Stimulated activated CD8-positive, alpha-beta memory T cell treated with anti-CD3 and anti-CD28 coated beads, Interleukin-15, amount 100 ng/mL, for 24 hours (primary cell): ENCODE measurements around the gene TNFRSF8.
A peak's percentile ranks its signal among the peaks of the same experiment; 100 is the strongest.
"Not testable (repeated sequence)": the region's sequence is repeated elsewhere in the genome, so short reads cannot be mapped to it uniquely, and the experiment has no call there.

ENCODE experiments used
- DNase-seq: peaks from one replicate; pipeline ENCODE4 v3.0.0-alpha.2; 2020; ENCODE audit warnings: low read depth

TNFRSF8 gene

GRCh38 chr1:12063141-12064072 is at the start of gene TNFRSF8:
TSS of gene TNFRSF8 (plus strand) at chr1:12063303. CDS start at chr1:12063599, 296 bp downstream.
- DNase-seq = no peak

DNA sequence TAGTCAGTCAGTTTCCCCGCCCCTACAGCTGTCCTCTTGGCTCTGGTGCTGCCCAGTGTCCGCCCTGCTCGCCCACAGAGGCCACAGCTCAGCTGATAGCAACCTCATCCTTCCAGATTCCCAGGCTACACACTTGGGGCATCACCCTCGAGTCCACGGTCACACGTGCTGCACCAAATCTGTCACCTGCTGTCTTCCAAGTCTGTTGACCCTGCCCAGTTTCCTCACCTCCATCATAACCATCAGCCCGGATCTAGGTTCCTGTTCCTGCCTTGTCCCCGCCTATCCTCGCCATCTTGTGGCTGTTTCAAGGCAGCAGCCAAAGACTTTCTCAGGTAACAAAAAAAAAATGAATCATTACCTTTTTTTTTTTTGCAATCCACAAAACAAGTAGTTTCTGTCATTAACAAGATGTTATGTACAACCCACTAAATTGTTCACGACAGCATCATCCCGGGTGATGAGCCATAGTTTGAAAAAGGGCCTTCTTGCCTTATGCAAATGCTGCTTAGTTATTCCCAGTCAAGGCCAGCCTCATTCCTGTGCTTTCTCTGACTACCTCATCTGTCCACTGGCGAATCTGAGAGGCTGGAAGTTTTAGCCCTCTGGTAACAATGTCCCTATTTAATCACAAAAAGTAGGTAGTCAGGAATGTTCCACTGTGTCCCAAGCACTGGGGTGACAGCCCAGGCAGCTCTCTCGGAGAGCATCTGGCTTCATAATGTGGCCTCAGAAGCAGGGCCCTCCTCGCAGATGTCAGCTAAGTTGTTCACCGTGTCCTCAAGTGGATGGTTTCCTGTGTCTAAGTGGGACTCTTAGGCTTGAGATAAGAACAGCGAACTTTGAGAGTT is 48.7 kb upstream of the TNFRSF8 start:
- no peak for DNase-seq

GRCh38 chr1:12015001-12015491 is 48.1 kb upstream of the TNFRSF8 start:
- DNase-seq = no peak

DNA sequence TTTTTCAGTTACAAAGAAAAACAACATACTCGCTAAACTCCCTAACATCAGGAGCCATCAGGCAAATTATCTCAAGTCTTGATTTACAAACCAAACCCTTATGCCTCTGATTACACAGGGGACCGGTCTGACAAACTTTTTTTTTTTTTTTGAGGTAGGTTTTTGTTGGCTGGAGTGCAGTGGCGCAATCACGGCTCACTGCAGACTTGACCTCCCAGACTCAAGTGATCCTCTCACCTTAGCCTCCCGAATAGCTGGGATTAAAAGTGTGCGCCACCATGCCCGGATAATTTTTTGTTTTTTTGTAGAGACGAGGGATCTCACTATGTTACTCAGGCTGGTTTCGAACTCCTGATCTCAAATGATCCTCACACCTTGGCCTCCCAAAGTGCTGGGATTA is 47.6 kb upstream of the TNFRSF8 start:
- DNase-seq = no peak

GRCh38 chr1:12016182-12016581 is 46.9 kb upstream of the TNFRSF8 start:
- no peak for DNase-seq

GRCh38 chr1:12019858-12020509 is 43.1 kb upstream of the TNFRSF8 start:
- DNase-seq = no peak

DNA sequence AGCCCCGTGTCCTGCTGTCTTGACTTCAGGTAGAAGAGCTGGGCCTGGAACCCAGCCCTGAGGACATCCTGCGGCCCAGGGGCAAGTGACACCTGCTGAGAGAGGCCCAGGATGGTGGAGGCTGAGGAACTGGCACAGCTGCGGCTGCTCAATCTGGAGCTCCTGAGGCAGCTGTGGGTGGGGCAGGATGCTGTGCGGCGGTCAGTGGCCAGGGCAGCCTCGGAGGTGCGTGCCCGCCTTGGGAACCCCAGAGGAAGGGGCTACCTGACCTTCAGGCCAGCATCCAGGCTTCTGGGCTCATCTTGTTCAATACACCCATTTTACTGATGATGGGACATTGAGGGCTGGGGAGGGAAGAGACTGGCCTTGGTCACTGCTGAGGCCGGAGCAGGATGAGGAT is 41.5 kb upstream of the TNFRSF8 start:
- DNase-seq = no peak

DNA sequence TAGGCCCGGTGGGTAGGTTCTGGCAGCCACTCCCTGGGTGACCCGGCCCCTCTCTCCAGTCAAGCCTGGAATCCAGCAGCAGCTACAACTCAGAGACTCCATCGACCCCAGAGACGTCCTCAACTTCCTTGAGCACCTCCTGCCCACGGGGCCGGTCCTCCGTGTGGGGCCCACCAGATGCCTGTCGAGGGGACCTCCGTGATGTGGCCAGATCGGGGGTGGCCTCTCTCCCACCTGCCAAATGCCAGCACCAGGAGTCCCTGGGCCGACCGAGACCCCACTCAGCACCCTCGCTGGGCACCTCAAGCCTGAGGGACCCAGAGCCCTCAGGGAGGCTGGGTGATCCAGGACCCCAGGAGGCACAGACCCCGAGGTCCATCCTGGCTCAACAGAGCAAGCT is 41.1 kb upstream of the TNFRSF8 start:
- no peak for DNase-seq

GRCh38 chr1:12026586-12026985 is 36.5 kb upstream of the TNFRSF8 start:
- no peak for DNase-seq

DNA sequence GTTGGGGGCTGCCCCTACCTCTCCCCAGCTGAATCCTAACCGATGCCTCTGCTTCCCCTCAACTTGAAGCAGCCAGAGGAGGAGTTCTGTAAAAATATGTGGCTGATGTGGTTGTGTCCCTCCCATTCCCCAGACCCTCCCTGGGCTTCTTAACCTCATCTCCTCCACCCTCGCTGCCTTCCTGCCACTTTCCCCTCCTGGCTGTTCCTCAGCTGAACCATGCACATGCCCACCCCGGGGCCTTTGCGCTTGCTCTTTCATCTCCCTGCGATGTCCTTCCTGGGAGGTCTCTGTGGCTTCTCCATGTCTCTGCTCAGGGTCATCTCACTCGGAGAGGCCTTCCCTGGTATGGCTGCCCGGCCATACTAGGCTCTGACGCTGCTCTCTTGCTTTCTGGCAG is 34.9 kb upstream of the TNFRSF8 start:
- no peak for DNase-seq

- DNase-seq = no peak
Measured at GRCh38 chr1:12028957-12029511, 34.1 kb upstream of the TNFRSF8 start.

DNA sequence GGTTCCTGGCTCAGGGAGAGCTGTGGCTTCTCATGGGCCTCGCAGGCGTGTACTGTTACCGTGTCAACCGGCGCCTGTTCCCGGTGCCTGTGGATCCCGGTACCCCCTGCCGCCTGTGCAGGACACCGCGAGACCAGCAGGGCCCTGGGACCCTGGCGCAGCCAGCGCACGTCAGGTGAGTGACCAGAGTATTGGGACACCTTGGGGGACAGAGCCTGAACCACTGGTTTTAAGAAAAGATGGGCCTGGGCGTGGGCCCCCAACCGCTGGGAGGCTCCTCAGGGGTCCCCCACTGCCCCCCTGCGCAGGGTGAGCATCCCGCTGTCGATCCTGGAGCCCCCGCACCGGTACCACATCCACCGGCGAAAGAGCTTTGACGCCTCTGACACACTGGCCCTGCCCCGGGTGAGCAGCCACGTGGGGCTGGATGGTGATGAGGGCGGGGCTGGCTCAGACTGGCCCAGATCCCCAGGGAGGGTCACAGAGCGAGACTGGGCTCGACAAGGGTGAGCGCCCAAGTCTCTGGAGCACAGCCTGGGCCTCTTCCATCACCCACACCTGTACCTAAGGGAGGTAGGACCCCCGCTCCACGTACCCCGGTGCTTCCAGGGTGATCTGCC is 33.3 kb upstream of the TNFRSF8 start:
- DNase-seq = no peak

GRCh38 chr1:12031039-12031980 is 31.8 kb upstream of the TNFRSF8 start:
- DNase-seq = peak; percentile 16

DNA sequence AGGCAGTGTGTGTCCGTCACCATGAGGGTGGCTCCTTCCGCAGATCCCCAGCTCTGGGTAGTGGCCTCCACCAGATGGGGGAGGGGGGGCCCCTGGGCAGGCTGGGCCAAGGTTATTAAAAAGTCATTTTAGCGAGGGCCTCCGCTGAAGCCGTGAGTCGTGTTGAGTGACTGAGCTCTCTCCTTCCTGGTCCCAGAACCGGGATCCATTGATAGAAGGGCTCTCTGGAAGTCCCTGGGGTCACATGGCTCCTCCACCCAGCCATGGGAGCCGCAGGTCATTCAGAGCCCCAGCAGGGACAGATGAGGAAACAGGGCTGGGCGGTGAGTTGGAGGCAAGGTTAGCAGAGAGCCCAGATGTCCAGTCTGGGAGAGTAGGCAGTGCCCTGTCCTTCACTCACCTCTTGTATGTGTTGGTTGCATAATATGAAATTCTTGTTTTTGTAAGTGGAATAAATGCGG is 30.9 kb upstream of the TNFRSF8 start:
- DNase-seq = no peak

GRCh38 chr1:12033441-12033840 is 29.7 kb upstream of the TNFRSF8 start:
- not testable (repeated sequence) for DNase-seq

GRCh38 chr1:12034381-12034801 is 28.7 kb upstream of the TNFRSF8 start:
- DNase-seq = no peak

DNA sequence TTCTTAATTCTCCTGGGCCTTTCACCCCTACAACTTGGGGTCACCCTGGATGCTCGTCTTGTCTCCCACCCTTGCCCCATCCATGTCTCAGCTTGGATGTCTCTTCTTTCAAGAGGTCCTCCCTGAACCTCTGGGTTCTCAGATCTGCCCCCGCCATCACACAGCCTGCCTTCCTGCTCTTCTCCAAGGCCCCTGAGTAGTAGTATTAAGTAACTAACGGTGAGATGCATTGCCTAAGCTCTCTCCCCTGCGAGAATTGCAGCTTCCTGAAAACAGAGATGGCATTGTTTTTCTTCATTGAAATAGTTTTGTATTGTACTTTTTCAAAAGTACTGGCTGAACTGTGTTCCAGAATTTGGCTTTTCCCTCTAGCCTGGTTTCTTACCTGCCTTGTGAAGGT is 27.8 kb upstream of the TNFRSF8 start:
- DNase-seq = no peak

DNA sequence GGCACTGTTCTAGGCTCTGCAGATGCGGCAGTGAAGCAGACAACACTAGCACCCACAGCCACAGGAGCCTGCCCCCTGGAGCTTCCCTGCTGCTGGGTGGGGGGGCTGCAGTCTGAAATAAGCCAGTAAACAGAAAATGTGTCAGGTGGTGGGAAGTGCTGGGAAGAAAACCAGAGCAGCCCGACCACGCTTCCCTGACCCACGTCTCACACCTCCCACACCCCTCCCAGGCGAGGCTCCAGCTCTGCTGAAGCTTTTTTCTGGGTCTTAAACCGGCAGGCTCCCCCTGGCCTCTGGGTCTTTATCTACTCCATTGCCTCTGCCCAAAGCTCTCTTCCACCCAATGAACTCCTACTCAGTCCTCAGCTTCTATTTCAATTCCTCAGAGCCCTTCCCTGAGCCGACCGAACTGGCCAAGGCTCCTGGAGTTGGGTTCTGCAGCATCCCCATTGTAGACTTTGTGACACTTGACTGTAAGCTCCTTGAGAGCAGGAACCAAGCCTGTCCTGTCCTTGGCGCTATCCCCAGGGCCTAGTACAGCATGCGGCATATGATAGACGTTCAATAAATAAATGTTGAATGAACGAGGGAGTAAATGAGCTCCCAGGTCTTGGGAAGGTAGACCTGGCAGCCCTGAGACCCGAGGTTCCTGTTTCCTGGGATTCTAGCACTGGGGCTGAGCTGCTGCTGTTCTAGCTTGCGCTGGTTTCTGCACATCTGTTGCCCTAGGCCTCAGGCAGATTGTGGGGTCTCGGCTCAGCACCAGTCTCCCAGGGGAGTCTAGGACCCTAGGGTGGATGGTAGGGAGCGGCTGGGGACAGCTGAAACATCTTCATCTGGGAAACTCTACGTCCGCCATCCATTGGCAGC is 25.4 kb upstream of the TNFRSF8 start:
- no peak for DNase-seq
